Fibroblast of lung (primary cell): ENCODE data around the gene CRIP2. TPM values are rescaled to one million over a fixed set of nuclear protein-coding genes. Genes with fewer than 3 reads are reported as not detected.

Source experiments
- DNase-seq, 2 donors: peaks; one replicate each; pipeline versions ENCODE4 v3.0.0 to v3.0.0-alpha.2; 2010; ENCODE audit warnings: low read depth in 2 of 2
- H2AFZ ChIP-seq: 2 replicates; pipeline ENCODE4 v1.5.1; 2012; ENCODE audit warnings: low read length, control low read depth, inconsistent platforms
- H3K27ac ChIP-seq: 2 replicates; pipeline ENCODE4 v1.5.1; 2011; ENCODE audit warnings: low read length, control low read depth; ENCODE audit not compliant: insufficient read depth
- H3K27me3 ChIP-seq: 2 replicates; pipeline ENCODE4 v1.5.1; 2011; ENCODE audit warnings: mild to moderate bottlenecking, low read length; ENCODE audit not compliant: control insufficient read depth, insufficient read depth
- H3K36me3 ChIP-seq: 2 replicates; pipeline ENCODE4 v1.5.1; 2011; ENCODE audit warnings: low read length; ENCODE audit not compliant: control insufficient read depth, insufficient read depth
- H3K4me1 ChIP-seq: 2 replicates; pipeline ENCODE4 v1.5.1; 2011; ENCODE audit warnings: low read length; ENCODE audit not compliant: control insufficient read depth, insufficient read depth; ENCODE audit errors: extremely low read depth
- H3K4me2 ChIP-seq: 2 replicates; pipeline ENCODE4 v1.5.1; 2011; ENCODE audit warnings: low read length, control low read depth; ENCODE audit not compliant: insufficient read depth; ENCODE audit errors: extremely low read depth
- H3K4me3 ChIP-seq, 4 experiments: fragments of 200-600 bp in 1 of 4; sonication (generic) in 1 of 4; replicated peaks in 1 of 4; 2 replicates each; pipeline ENCODE4 v1.5.1; 2011 to 2016; ENCODE audit warnings: low read length in 4 of 4, low read depth in 3 of 4, mild to moderate bottlenecking in 3 of 4, control low read depth in 2 of 4, inconsistent platforms in 1 of 4, mixed read lengths in 1 of 4; ENCODE audit not compliant: insufficient read depth in 1 of 4; ENCODE audit errors: control extremely low read depth in 1 of 4
- H3K79me2 ChIP-seq: 2 replicates; pipeline ENCODE4 v1.5.1; 2012; ENCODE audit warnings: mild to moderate bottlenecking, low read length, inconsistent platforms; ENCODE audit not compliant: control insufficient read depth, insufficient read depth
- H3K9ac ChIP-seq: 2 replicates; pipeline ENCODE4 v1.5.1; 2011; ENCODE audit warnings: mild to moderate bottlenecking, low read length, control low read depth; ENCODE audit not compliant: insufficient read depth
- H3K9me3 ChIP-seq: 2 replicates; pipeline ENCODE4 v1.5.1; 2012; ENCODE audit warnings: low read depth, low read length; ENCODE audit not compliant: control insufficient read depth, insufficient read depth
- H4K20me1 ChIP-seq: 2 replicates; pipeline ENCODE4 v1.5.1; 2011; ENCODE audit warnings: low read length; ENCODE audit not compliant: control insufficient read depth, insufficient read depth; ENCODE audit errors: extremely low read depth
- CTCF ChIP-seq, 2 donors: IDR thresholded peaks in 1 of 2; conservative IDR thresholded peaks in 1 of 2; 1 replicate in 1 of 2; 2 replicates in 1 of 2; pipeline ENCODE4 v1.5.1; 2011 to 2012; ENCODE audit warnings: low read length in 2 of 2, control low read depth in 1 of 2, inconsistent platforms in 1 of 2, low read depth in 1 of 2, mild to moderate bottlenecking in 1 of 2
- EZH2 ChIP-seq: IDR thresholded peaks from 2 replicates; pipeline ENCODE4 v1.5.1; 2012; ENCODE audit warnings: low read length, control low read depth, mild to moderate bottlenecking; ENCODE audit errors: missing control alignments
- polyA plus RNA-seq, 2 donors: library from polyadenylated mRNA; depleted of rRNA in 1 of 2; stranded (reverse) in 1 of 2; unstranded in 1 of 2; fragments of >200 nt; gene quantifications; 2 replicates each; pipeline ENCODE4 v1.2.1, GENCODE V29; 2011 to 2012; ENCODE audit warnings: missing spikeins in 1 of 2
- total RNA-seq: library from RNA; depleted of rRNA; stranded (reverse); fragments of >200 nt; gene quantifications from 2 replicates; pipeline ENCODE4 v1.2.1, GENCODE V29; 2014

The CRIP2 gene
- total and polyA plus RNA-seq, 2 donors (not counting 1 experiment from before 2014, with no cell fraction given): 58.9 to 68.5 TPM

GRCh38 chr14:105475269-105476096 lies 862 bp downstream of the CRIP2 start:
- no peak for TF ChIP-seq EZH2
- no peak for TF ChIP-seq CTCF (conservative IDR thresholded peaks at IDR 0.05 in 1 of 2, IDR thresholded peaks at IDR 0.05 in 1 of 2; ENCODE audit: low read depth in 1 of 2, low read length in 2 of 2)
- peak; percentile 39 to 67 for DNase-seq

GRCh38 chr14:105476097-105476830 lies 1.6 kb downstream of the CRIP2 start:
- no peaks in the 10 kb centered on the region for H3K27me3 ChIP-seq
- H3K9me3 ChIP-seq: no peaks in the 10 kb centered on the region
- H3K4me2 ChIP-seq: peak overlapping the region; percentile 67
- no peaks in the 10 kb centered on the region for H4K20me1 ChIP-seq
- peak overlapping the region; percentile 34 to 70 (median 64) for H3K4me3 ChIP-seq
- peak overlapping the region; percentile 87 for H3K27ac ChIP-seq
- peaks cover 30% of the 10 kb centered on the region for H3K4me1 ChIP-seq
- no peak for TF ChIP-seq EZH2
- no peak for TF ChIP-seq CTCF (conservative IDR thresholded peaks at IDR 0.05 in 1 of 2, IDR thresholded peaks at IDR 0.05 in 1 of 2; ENCODE audit: low read depth in 1 of 2, low read length in 2 of 2)
- H3K9ac ChIP-seq: peak overlapping the region; percentile 93
- peaks cover 6% of the 10 kb centered on the region for H3K36me3 ChIP-seq
- H2AFZ ChIP-seq: no peak overlapping the region
- DNase-seq: peak; percentile 34 to 40
- H3K79me2 ChIP-seq: peaks cover 5% of the 10 kb centered on the region

More at GRCh38 chr14:105475269-105476096, 862 bp downstream of the CRIP2 start:
- H3K36me3 ChIP-seq: peaks cover 6% of the 10 kb centered on the region
- H3K79me2 ChIP-seq: peaks cover 5% of the 10 kb centered on the region
- peak overlapping the region; percentile 11 for H2AFZ ChIP-seq
- peak overlapping the region; percentile 46 to 70 (median 64) for H3K4me3 ChIP-seq
- H4K20me1 ChIP-seq: no peaks in the 10 kb centered on the region
- no peaks in the 10 kb centered on the region for H3K9me3 ChIP-seq
- peak overlapping the region; percentile 87 for H3K27ac ChIP-seq
- peak overlapping the region; percentile 93 for H3K9ac ChIP-seq
- H3K27me3 ChIP-seq: no peaks in the 10 kb centered on the region
- H3K4me1 ChIP-seq: peaks cover 27% of the 10 kb centered on the region
- H3K4me2 ChIP-seq: peak overlapping the region; percentile 67
